K562 (cell line): Measurements from ENCODE around the gene C12orf42. TPM values are rescaled to one million over a fixed set of nuclear protein-coding genes. Genes with fewer than 3 reads are reported as not detected.

Experiments
- ATAC-seq: fragments of 200-7000 bp; cut with Tn5 transposase; 3 replicates; pipeline ENCODE4 v1.9.1; 2020; ENCODE audit warnings: moderate library complexity
- BruUV-seq: library from RNA; stranded (reverse); fragments of 400-500 nt; replicated peaks from 2 replicates; lab custom pipeline; 2021; lab: Mats Ljungman, UMichigan
- CTCF ChIA-PET: fragments of 300-600 bp; formaldehyde crosslinking; extraction: SDS; loops from one replicate; lab custom pipeline; 2021; ENCODE audit warnings: low intra/inter-chr PET ratio; lab: Yijun Ruan, JAX
- POLR2A ChIA-PET: fragments of 300-600, 350-650 bp; sonication (Branson Sonifier 250); formaldehyde crosslinking; extraction: SDS; loops from one replicate; lab custom pipeline; 2021; ENCODE audit warnings: antibody characterized with exemption, inconsistent platforms; lab: Yijun Ruan, JAX
- DNase-seq, 4 experiments: peaks; one replicate each; pipeline versions ENCODE4 v3.0.0 to v3.0.0-alpha.2; 2011 to 2018; ENCODE audit warnings: low spot score in 3 of 4, mixed read lengths in 3 of 4; ENCODE audit errors: extremely low read depth in 1 of 4
- FAIRE-seq: peaks from 2 replicates; lab custom pipeline; 2011; peaks lifted over from hg19 to GRCh38; lab: Jason Lieb, UNC
- H2AFZ ChIP-seq: 2 replicates; pipeline ENCODE4 v1.6.0; 2011; ENCODE audit warnings: low read depth, low read length, control low read depth, inconsistent platforms
- H3K27ac ChIP-seq: fragments of 200-600 bp; 3 replicates; pipeline ENCODE4 v1.8.0; 2011; ENCODE audit warnings: low read depth, mild to moderate bottlenecking, control low read depth, inconsistent platforms, low read length, moderate library complexity, mixed read lengths; ENCODE audit errors: extremely low read depth
- H3K27me3 ChIP-seq, 2 experiments: fragments of 300-600 bp in 1 of 2; 2 replicates in 1 of 2; 3 replicates in 1 of 2; pipeline versions ENCODE4 v1.6.0 to v1.8.0; 2011; ENCODE audit warnings: inconsistent platforms in 2 of 2, low read length in 2 of 2, mild to moderate bottlenecking in 1 of 2, mixed read lengths in 1 of 2, moderate library complexity in 1 of 2; ENCODE audit not compliant: control insufficient read depth in 2 of 2, insufficient read depth in 2 of 2
- H3K36me3 ChIP-seq: fragments of 300-600 bp; 3 replicates; pipeline ENCODE4 v1.8.0; 2011; ENCODE audit warnings: mild to moderate bottlenecking, low read length, inconsistent platforms; ENCODE audit not compliant: control insufficient read depth, insufficient read depth
- H3K4me1 ChIP-seq, 2 experiments: fragments of 200-600 bp in 1 of 2; replicated peaks in 1 of 2; 2 replicates in 1 of 2; 3 replicates in 1 of 2; pipeline versions ENCODE4 v1.5.1 to v1.8.0; 2011; ENCODE audit warnings: inconsistent platforms in 2 of 2, low read length in 2 of 2, mild to moderate bottlenecking in 1 of 2, mixed read lengths in 1 of 2, moderate library complexity in 1 of 2; ENCODE audit not compliant: control insufficient read depth in 2 of 2, insufficient read depth in 2 of 2
- H3K4me2 ChIP-seq: 2 replicates; pipeline ENCODE4 v1.6.1; 2011; ENCODE audit warnings: low read length, control low read depth, inconsistent platforms, mixed read lengths; ENCODE audit not compliant: insufficient read depth
- H3K4me3 ChIP-seq: fragments of 200-600 bp; sonication (generic), shearing (Covaris generic); 2 replicates; pipeline ENCODE4 v1.5.1; 2016; ENCODE audit warnings: control low read depth, inconsistent platforms
- H3K79me2 ChIP-seq: fragments of 200-600 bp; 3 replicates; pipeline ENCODE4 v1.8.0; 2011; ENCODE audit warnings: low read length, inconsistent platforms; ENCODE audit not compliant: control insufficient read depth, insufficient read depth
- H3K9ac ChIP-seq, 2 experiments: 2 replicates each; pipeline versions ENCODE4 v1.6.0 to v1.6.1; 2011; ENCODE audit warnings: low read depth in 2 of 2, low read length in 2 of 2, control low read depth in 1 of 2, inconsistent platforms in 1 of 2, mild to moderate bottlenecking in 1 of 2, mixed read lengths in 1 of 2; ENCODE audit not compliant: insufficient read depth in 1 of 2
- H3K9me1 ChIP-seq: one replicate; pipeline ENCODE4 v1.6.0; 2011; ENCODE audit warnings: inconsistent platforms, mild to moderate bottlenecking, low read length, moderate library complexity; ENCODE audit not compliant: control insufficient read depth, insufficient read depth
- H3K9me3 ChIP-seq: replicated peaks from 2 replicates; pipeline ENCODE4 v1.5.1; 2011; ENCODE audit warnings: low read depth, low read length, inconsistent platforms; ENCODE audit not compliant: control insufficient read depth, insufficient read depth
- H4K20me1 ChIP-seq: replicated peaks from 2 replicates; pipeline ENCODE4 v1.6.1; 2011; ENCODE audit warnings: low read length, inconsistent platforms, mixed read lengths; ENCODE audit not compliant: control insufficient read depth, insufficient read depth
- GTF2A2 ChIP-seq: IDR thresholded peaks from 2 replicates; pipeline ENCODE4 v1.6.1; 2016; ENCODE audit warnings: mild to moderate bottlenecking, missing genetic modification characterization, missing compliant biosample characterization
- MEF2A ChIP-seq: IDR thresholded peaks from 2 replicates; pipeline ENCODE4 v1.6.1; 2011; ENCODE audit warnings: low read depth, mild to moderate bottlenecking, low read length, moderate library complexity; ENCODE audit not compliant: control insufficient read depth
- MYNN ChIP-seq, 2 experiments: sonication (generic); formaldehyde crosslinking in 1 of 2; IDR thresholded peaks; 2 replicates each; pipeline versions ENCODE4 v1.5.0 to v1.6.1; 2016 to 2020; ENCODE audit warnings: antibody characterized with exemption in 1 of 2, missing genetic modification reagents in 1 of 2
- POLR2G ChIP-seq: fragments of 200-400 bp; formaldehyde crosslinking; IDR thresholded peaks from 2 replicates; pipeline ENCODE4 v1.6.1; 2017; ENCODE audit warnings: low read depth, mild to moderate bottlenecking, antibody characterized with exemption, low read length, moderate library complexity
- RBM17 ChIP-seq: fragments of 200-400 bp; formaldehyde crosslinking; IDR thresholded peaks from 2 replicates; pipeline ENCODE4 v1.6.1; 2017; ENCODE audit warnings: low read depth, mild to moderate bottlenecking, low read length, borderline replicate concordance
- SAP30 ChIP-seq: fragments of 200-600 bp; sonication (generic); IDR thresholded peaks from 2 replicates; pipeline ENCODE4 v1.6.1; 2012; ENCODE audit warnings: borderline replicate concordance, low read depth, mild to moderate bottlenecking, moderate library complexity, low read length, control low read depth, inconsistent platforms; ENCODE audit not compliant: insufficient read depth, poor library complexity, severe bottlenecking
- TCFL5 ChIP-seq: fragments of 250-450 bp; sonication (Bioruptor Pico); conservative IDR thresholded peaks from 2 replicates; pipeline ENCODE4 v1.6.1; 2021; ENCODE audit warnings: mild to moderate bottlenecking, moderate library complexity, matching md5 sums
- WGBS: fragments of 100-300 bp; shearing (Covaris generic); methylation state at CpG from one replicate; pipeline ENCODE4 v1.1.6; 2016; ENCODE audit warnings: low coverage, mixed read lengths; ENCODE audit not compliant: insufficient coverage; ENCODE audit errors: missing lambda C conversion rate; 5-methylcytosine and 5-hydroxymethylcytosine counted together
- in situ Hi-C: fragments of 300-500 bp; cut with MboI; formaldehyde crosslinking; loops from 4 replicates; pipeline ENCODE4 v1.15.0; 2018; ENCODE audit warnings: inconsistent platforms, mixed read lengths
- intact Hi-C: fragments of 100-400 bp; cut with micrococcal nuclease; formaldehyde crosslinking; loops from 2 replicates; pipeline ENCODE4 v1.14.2; 2022
- polyA plus RNA-seq, 8 experiments: library from polyadenylated mRNA; depleted of rRNA in 4 of 8; stranded (reverse) in 5 of 8; unstranded in 3 of 8; fragments of >200 nt; fragmentation: Nextera tagmentation in 2 of 8; fragmentation: Illumina TruSeq in 1 of 8; extraction: Ambion mirVana in 2 of 8; extraction: Trizol in 1 of 8; gene quantifications; 2 replicates each; pipeline versions ENCODE4 v1.2.1 to v1.2.3, GENCODE V29; 2011 to 2014; ENCODE audit warnings: inconsistent platforms in 1 of 8, missing spikeins in 1 of 8
- total RNA-seq, 7 experiments: library from RNA; depleted of rRNA in 6 of 7; stranded (reverse); fragments of >200 nt in 6 of 7; fragmentation: Illumina TruSeq in 2 of 7; extraction: Trizol in 2 of 7; gene quantifications; 2 replicates each; pipeline versions ENCODE4 v1.2.1 to v1.2.3, GENCODE V29; 2011 to 2021; ENCODE audit warnings: low replicate concordance in 1 of 7
- TF ChIP-seq, protein P1 (sequence below), 3 experiments: fragments of 200-800 bp in 1 of 3; fragments of 250-450 bp in 1 of 3; fragments of 450-650 bp in 1 of 3; sonication (Bioruptor Pico) in 1 of 3; sonication (Bioruptor generic) in 1 of 3; formaldehyde crosslinking in 1 of 3; IDR thresholded peaks; 2 replicates each; pipeline versions ENCODE4 v1.6.1 to v1.8.0; 2016 to 2022; ENCODE audit warnings: mild to moderate bottlenecking in 2 of 3, missing genetic modification characterization in 2 of 3, missing compliant biosample characterization in 1 of 3, moderate library complexity in 1 of 3

C12orf42 gene
- total and polyA plus RNA-seq, 9 of the 15 experiments (the other 6 are each of a cell fraction or from before 2014, with no cell fraction given): not detected

DNA sequence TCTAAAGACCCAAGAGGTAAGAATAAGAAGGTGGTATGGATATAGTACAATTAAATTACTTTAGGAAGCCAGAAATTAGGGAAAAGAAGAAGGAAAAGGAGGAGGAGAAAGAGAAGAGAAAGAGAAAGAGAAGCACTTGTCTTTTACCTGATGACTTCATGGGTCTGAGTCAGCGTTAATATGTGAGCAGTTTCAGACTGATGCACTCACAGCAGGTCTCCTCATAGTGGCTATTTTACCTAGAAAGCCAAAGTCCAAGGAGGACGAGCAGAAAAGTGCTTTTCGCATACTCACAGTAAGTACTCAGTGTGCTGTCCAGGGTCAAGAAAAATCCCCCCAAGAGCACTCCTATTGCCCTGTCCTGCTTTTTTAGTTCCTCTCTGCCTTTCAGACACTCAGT is 222.1 kb downstream of the C12orf42 start:
- no peak for DNase-seq
- no peaks in the 10 kb centered on the region; the same call in 1 of the 2 replicates for H3K9me3 ChIP-seq
- no peaks in the 10 kb centered on the region for H4K20me1 ChIP-seq
- H3K27ac ChIP-seq: no peak overlapping the region
- intact Hi-C loops (no loop called here), in situ Hi-C loops (no loop called here)
- no TSS peak for BruUV-seq
- H3K9me1 ChIP-seq: no peaks in the 10 kb centered on the region
- POLR2A ChIA-PET: no interaction called here
- H3K4me3 ChIP-seq: no peak overlapping the region
- H3K4me1 ChIP-seq: no peaks in the 10 kb centered on the region
- no peak overlapping the region for H3K9ac ChIP-seq
- no peaks in the 10 kb centered on the region for H3K79me2 ChIP-seq
- 3% methylated on average over 3 of the region's 3 CpGs for WGBS
- no peak for ATAC-seq
- H2AFZ ChIP-seq: no peak overlapping the region
- TF ChIP-seq POLR2G (no peak), MEF2A (no peak), GTF2A2 (tag) (no peak), RBM17 (no peak), TCFL5 (no peak), SAP30 (no peak), MYNN (IDR thresholded peaks at IDR 0.05) (no peak), MYNN (CRISPR knock-in tag; IDR thresholded peaks at IDR 0.05) (no peak)
- TF ChIP-seq, protein P1, sequence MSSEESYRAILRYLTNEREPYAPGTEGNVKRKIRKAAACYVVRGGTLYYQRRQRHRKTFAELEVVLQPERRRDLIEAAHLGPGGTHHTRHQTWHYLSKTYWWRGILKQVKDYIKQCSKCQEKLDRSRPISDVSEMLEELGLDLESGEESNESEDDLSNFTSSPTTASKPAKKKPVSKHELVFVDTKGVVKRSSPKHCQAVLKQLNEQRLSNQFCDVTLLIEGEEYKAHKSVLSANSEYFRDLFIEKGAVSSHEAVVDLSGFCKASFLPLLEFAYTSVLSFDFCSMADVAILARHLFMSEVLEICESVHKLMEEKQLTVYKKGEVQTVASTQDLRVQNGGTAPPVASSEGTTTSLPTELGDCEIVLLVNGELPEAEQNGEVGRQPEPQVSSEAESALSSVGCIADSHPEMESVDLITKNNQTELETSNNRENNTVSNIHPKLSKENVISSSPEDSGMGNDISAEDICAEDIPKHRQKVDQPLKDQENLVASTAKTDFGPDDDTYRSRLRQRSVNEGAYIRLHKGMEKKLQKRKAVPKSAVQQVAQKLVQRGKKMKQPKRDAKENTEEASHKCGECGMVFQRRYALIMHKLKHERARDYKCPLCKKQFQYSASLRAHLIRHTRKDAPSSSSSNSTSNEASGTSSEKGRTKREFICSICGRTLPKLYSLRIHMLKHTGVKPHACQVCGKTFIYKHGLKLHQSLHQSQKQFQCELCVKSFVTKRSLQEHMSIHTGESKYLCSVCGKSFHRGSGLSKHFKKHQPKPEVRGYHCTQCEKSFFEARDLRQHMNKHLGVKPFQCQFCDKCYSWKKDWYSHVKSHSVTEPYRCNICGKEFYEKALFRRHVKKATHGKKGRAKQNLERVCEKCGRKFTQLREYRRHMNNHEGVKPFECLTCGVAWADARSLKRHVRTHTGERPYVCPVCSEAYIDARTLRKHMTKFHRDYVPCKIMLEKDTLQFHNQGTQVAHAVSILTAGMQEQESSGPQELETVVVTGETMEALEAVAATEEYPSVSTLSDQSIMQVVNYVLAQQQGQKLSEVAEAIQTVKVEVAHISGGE (CRISPR knock-in tag; IDR thresholded peaks at IDR 0.05): no peak
- TF ChIP-seq, all 486 proteins: peak for 0
- H3K4me2 ChIP-seq: no peak overlapping the region
- CTCF ChIA-PET: no interaction called here
- no peaks in the 10 kb centered on the region for H3K36me3 ChIP-seq
- no peaks in the 10 kb centered on the region for H3K27me3 ChIP-seq
- no peak for FAIRE-seq
